Spleen (tissue), 10 donors: ENCODE results near the gene P2RX1. TPM values are rescaled to one million over a fixed set of nuclear protein-coding genes. Genes with fewer than 3 reads are reported as not detected.

ENCODE experiments used
- polyA plus RNA-seq, 3 donors: library from polyadenylated mRNA; stranded (reverse); fragments of 200-250 nt; gene quantifications; one replicate each; pipeline ENCODE4 v1.2.1, GENCODE V29; 2013
- total RNA-seq, 7 donors: library from RNA; depleted of rRNA in 3 of 7; stranded (reverse); fragments of >200 nt in 3 of 7; fragmentation: NEBNext Ultra II Directional in 4 of 7; extraction: Animal tissue kit (Norgen Biotek cat#: 25700) in 4 of 7; gene quantifications; one replicate each; pipeline versions ENCODE4 v1.1.0 to v1.2.1, GENCODE V29; 2016 to 2021
- donor health status: healthy with polysubstance abuse.
- donor health status: DM: no; HTN: no; CAD: no; lungs with moderate emphysema.
- donor health status: DM: no; HTN: no; CAD: no.
- donor health status: Bipolar disorder and iron deficiency.
- donor health status: healthy.
- donor health status: DM: no; HTN: no; CAD: no.
- donor health status: DM: yes; HTN: yes; CAD: no.

The P2RX1 gene
- total and polyA plus RNA-seq, 10 donors: 9.2 to 46.3 (median 21.7) TPM

Other genes starting within 250 kb of the P2RX1 start
- gene TAX1BP3, start 247.9 kb downstream of the P2RX1 start, total RNA-seq: 10 to 100 TPM; 32.9 to 57.1 (median 53.5) TPM
- 10 to 100 TPM; 35.2 to 65.7 (median 47.9) TPM for gene TAX1BP3, start 247.9 kb downstream of the P2RX1 start, polyA plus RNA-seq
- 10 to 100 TPM in 5 of 7 donors, 1 to 10 TPM in 2; 6.0 to 28.8 (median 20.0) TPM for gene EMC6, start 247.7 kb downstream of the P2RX1 start, total RNA-seq
- 10 to 100 TPM; 49.1 to 85.3 (median 67.9) TPM for gene EMC6, start 247.7 kb downstream of the P2RX1 start, polyA plus RNA-seq
- 100 to 1,000 TPM in 6 of 7 donors, 10 to 100 TPM in 1; 62.5 to 185 (median 143) TPM for gene P2RX5, start 220.3 kb downstream of the P2RX1 start, total RNA-seq
- 100 to 1,000 TPM; 276 to 313 (median 280) TPM for gene P2RX5, start 220.3 kb downstream of the P2RX1 start, polyA plus RNA-seq
- gene HASPIN, start 192.6 kb downstream of the P2RX1 start, total RNA-seq: 1 to 10 TPM; 1.5 to 4.7 (median 2.6) TPM
- gene HASPIN, start 192.6 kb downstream of the P2RX1 start, polyA plus RNA-seq: 1 to 10 TPM in 2 of 3 donors, under 1 TPM in 1; 0.74 to 2.5 (median 1.8) TPM
- gene ITGAE, start 115.3 kb downstream of the P2RX1 start, total RNA-seq: 10 to 100 TPM; 20.3 to 31.4 (median 26.3) TPM
- 10 to 100 TPM; 75.2 to 91.1 (median 78.3) TPM for gene ITGAE, start 115.3 kb downstream of the P2RX1 start, polyA plus RNA-seq
- 10 to 100 TPM; 24.9 to 43.9 (median 39.8) TPM for gene NCBP3, start 70.2 kb downstream of the P2RX1 start, total RNA-seq
- 10 to 100 TPM; 13.0 to 22.8 (median 20.6) TPM for gene NCBP3, start 70.2 kb downstream of the P2RX1 start, polyA plus RNA-seq
- gene CAMKK1, start 23.4 kb downstream of the P2RX1 start, total RNA-seq: 10 to 100 TPM in 2 of 7 donors, 1 to 10 TPM in 5; 7.7 to 13.0 (median 8.8) TPM
- 10 to 100 TPM in 1 of 3 donors, 1 to 10 TPM in 2; 5.2 to 10.0 (median 10.0) TPM for gene CAMKK1, start 23.4 kb downstream of the P2RX1 start, polyA plus RNA-seq
- 100 to 1,000 TPM; 161 to 240 (median 219) TPM for gene ATP2A3, start 48.0 kb upstream of the P2RX1 start, total RNA-seq
- 100 to 1,000 TPM; 103 to 190 (median 189) TPM for gene ATP2A3, start 48.0 kb upstream of the P2RX1 start, polyA plus RNA-seq
- gene ZZEF1, start 226.6 kb upstream of the P2RX1 start, total RNA-seq: 100 to 1,000 TPM in 6 of 7 donors, 10 to 100 TPM in 1; 70.1 to 153 (median 111) TPM
- 10 to 100 TPM in 1 of 3 donors, 1 to 10 TPM in 2; 5.3 to 12.7 (median 5.5) TPM for gene ZZEF1, start 226.6 kb upstream of the P2RX1 start, polyA plus RNA-seq
- gene CYB5D2, start 226.7 kb upstream of the P2RX1 start, total RNA-seq: 10 to 100 TPM in 6 of 7 donors, 1 to 10 TPM in 1; 7.5 to 24.7 (median 16.3) TPM
- 10 to 100 TPM in 2 of 3 donors, 1 to 10 TPM in 1; 9.7 to 14.7 (median 11.0) TPM for gene CYB5D2, start 226.7 kb upstream of the P2RX1 start, polyA plus RNA-seq